Activated CD8-positive, alpha-beta memory T cell treated with anti-CD3 and anti-CD28 coated beads, Interleukin-2, amount 50 U/mL, for 24 hours (primary cell): ENCODE data around the gene FOXF2.
"Not testable (repeated sequence)": the region's sequence is repeated elsewhere in the genome, so short reads cannot be mapped to it uniquely, and the experiment has no call there.

Experiments
- DNase-seq: peaks from one replicate; pipeline ENCODE4 v3.0.0-alpha.2; 2020; ENCODE audit errors: extremely low read depth

Gene FOXF2

DNA sequence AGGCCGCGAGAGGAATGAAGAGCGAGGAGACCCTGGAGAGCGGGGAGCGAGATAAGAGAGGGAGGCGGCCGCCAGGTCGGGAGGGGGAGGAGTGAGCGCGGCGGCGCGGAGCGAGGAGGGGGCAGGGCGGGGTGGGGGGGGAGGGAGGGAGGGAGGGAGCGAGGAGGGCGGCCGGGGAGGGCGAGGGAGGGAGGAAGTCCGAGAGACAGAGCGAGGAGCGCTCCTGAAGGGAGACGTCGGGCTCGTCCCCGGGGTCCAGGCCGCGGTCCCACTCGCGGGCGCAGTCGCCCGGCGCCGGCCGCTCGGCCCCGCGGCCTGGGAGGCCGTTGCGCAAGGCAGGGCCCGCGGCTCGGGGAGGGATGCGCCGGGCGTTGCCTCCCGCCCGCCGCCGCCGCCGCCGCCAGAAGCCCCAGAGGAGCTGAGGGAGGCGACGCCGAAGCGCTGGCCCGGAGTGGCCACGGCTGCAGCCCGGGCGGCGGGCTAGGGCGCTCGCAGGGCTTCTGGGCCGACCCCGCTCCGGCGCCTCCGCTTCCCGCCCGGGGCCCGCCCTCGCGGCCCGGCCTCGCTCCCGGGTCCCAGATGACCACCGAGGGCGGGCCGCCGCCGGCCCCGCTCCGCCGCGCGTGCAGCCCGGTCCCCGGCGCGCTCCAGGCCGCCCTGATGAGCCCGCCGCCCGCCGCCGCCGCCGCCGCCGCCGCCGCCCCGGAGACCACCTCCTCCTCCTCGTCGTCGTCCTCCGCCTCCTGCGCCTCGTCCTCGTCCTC is at the start of gene FOXF2:
FOXF2 (plus strand) TSS at position 208 of the 764 bp plus-strand sequence; CDS start at position 580, 372 bp downstream.
- no peak for DNase-seq

DNA sequence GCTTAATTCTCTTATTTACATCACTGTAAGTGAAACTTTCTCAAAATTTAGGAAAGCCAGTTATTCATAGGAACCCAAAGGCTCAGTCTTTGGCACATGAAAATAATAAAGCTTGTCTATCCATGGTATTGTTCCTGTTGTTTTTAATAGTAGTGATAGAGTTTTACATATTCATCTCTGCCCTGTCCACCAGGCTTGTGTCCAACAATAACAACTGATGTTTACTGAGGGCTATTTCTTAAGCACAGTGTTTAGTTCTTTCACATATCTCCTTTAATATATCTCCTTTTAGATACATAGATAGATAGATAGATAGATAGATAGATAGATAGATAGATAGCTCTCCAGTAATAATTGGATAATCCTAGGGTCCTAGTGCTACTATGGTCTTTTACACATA is 43.3 kb upstream of the FOXF2 start:
- no peak for DNase-seq

DNA sequence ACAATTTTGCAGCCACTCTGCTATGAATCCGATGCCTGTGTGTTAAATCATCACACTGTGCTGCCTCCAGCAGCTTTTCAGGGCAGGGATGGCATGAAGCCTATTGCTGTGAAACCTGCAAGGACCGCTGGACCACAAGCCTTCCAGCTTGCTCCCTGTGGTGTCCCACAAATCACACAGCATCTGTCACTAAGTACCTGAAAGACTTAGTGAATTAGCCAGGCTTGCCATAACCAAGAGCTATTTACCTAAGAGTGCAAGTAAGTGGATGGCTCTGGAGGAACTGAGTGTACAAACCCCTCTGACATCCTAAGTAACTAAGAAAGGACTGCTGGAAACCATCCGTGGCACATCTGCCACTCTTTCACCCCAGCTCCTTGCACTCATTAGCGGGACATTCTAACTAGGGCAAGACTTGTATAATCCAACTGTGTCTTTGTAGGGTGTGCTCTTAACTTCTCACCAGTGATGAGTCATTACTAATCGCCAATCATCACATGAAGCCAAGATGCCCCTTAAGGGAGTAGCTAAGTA is 42.8 kb upstream of the FOXF2 start:
- no peak for DNase-seq

DNA sequence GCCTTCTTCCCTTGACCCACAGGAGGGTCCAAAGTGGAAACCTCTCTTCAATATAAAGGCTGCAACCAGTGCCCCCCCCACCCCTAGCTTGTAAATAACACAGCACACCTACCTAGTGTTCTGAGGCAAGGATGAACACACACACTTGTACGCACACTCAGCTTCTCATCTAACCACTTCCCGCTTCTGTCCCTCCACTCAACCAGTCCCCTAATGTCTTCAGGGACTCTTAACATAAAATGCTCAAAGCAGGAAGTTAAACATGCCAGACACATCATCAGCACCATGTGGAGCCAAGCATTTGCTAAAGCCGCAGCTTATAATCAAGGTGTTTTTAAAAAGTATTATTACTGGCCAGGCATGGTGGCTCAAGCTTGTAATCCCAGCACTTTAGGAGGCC is 42.2 kb upstream of the FOXF2 start:
- DNase-seq: no peak

DNA sequence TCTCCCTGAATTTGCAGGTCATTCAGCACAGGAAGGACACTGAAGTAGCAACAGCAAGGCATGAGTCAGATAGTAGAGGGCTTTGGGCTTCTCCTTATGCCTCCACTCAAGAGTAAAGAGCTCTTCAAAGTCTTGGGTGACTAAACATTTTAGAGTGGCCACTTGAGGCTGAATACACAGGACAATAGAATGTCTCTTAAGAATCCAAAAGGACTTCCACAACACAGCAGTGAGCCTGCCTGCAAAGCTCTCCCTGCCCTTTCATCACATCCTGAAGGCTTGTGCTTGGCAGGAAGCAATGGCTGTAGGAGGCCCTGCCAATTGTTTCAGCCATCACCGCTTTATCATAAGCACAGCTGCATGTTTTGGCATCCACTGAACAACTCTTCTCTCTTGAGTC is 40.7 kb upstream of the FOXF2 start:
- DNase-seq: no peak

DNA sequence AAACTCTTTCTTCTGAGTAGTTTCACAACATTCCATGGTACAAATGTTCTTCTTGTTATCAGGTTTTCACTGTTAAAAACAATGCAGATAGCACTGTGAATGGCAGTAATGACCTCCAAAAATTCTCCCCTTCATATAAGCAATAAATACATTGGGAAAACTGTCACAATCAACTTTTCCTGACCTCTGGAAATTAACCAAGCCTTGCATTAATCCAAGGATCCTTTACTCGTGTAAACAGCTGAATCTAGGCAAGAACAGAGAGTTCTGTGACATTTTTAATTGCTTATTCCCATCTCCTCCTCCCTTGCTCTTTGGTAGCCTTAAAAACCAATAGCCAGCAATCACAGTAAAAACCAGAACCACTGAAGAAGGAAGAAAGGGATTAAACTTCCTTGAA is 39.7 kb upstream of the FOXF2 start:
- no peak for DNase-seq

DNA sequence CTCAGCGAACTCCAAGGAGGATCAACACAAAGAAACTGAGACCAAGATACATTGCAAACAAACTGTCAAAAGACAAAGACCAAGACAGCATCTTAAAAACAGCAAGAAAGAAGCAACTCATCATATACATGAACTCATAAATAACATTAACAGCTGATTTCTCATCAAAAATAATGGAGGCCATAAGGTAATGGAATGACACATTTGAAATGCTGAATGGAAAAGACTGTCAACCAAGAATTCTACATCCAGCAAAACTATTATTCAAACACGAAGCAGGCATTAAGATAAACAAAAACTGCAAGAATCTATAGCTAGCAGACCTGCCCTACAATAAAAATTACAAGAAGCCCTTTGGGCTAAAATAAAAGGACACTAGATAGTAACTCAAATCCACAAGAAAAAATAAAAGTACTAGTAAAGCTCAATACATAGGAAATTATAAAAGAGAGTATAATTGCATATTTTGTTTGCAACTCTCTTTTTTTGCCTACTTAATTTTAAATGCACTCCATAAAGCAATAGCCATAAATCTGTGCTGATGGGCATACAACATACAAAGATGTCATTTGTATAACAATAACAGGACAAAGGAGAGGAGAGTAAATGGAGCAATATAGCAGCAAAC is 37.9 kb upstream of the FOXF2 start:
- DNase-seq: no peak

DNA sequence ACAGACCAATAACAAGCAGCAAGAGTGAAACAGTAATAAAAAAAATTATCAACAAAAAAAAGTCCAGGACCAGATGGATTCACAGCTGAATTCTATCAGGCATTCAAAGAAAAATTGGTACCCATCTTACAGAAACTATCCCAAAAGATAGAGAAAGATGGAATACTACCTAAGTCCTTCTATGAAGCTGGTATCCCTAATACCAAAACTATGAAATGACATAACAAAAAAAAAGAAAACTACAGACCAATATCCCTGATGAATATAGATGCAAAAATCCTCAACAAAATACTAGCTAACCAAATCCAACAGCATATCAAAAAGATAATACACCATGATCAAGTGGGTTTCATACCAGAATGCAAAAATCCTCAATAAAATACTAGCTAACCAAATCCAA is 34.3 kb upstream of the FOXF2 start:
- DNase-seq: not testable (repeated sequence)

DNA sequence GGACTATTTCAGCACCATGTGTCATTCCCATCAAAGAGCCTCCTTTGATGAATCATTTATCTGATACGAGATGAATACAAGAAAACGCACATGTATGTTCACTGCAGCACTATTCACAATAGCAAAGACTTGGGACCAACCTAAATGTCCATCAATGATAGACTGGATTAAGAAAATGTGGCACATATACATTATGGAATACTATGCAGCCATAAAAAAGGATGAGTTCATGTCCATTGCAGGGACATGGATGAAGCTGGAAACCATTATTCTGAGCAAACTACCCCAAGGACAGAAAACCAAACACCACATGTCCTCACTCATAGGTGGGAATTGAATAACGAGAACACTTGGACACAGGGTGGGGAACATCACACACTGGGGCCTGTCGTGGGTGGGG is 27.7 kb upstream of the FOXF2 start:
- DNase-seq: not testable (repeated sequence)

DNA sequence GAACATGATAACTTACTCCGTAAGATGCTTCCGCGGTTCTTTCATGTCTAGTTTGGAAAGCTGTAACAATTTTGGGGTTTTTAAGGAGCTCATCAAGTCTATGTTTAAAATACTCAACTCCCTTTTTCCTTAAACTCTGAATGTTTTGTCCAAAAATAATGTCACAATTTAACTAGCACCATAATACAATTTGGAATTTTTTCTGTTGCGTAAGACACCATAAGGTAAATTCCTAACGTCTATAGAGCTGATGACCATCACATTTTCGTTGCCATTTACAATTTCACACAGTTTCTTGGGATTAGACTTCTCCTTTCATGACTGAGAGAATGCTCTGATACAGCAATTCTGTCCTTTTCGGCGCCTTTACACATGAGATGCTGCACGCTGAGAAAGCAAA is 26.7 kb upstream of the FOXF2 start:
- DNase-seq: no peak

DNA sequence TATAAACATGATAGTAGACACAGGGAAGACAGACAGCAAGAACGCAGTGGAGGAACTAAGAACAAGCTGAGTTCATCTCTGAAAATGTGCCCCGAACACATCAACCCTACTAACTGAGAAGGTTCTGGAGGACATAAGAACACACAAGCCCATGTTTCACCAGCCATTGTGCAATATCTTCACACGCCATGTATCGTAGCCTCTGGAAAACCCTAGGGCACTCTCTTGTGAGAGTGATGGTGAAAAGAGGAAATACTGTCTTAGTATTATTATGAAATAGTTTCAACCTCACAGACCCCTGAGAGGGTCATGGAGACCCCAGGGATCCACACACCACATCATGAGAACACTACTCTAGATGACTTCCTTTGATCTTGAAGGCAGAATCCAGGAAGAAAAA is 26.1 kb upstream of the FOXF2 start:
- no peak for DNase-seq

DNA sequence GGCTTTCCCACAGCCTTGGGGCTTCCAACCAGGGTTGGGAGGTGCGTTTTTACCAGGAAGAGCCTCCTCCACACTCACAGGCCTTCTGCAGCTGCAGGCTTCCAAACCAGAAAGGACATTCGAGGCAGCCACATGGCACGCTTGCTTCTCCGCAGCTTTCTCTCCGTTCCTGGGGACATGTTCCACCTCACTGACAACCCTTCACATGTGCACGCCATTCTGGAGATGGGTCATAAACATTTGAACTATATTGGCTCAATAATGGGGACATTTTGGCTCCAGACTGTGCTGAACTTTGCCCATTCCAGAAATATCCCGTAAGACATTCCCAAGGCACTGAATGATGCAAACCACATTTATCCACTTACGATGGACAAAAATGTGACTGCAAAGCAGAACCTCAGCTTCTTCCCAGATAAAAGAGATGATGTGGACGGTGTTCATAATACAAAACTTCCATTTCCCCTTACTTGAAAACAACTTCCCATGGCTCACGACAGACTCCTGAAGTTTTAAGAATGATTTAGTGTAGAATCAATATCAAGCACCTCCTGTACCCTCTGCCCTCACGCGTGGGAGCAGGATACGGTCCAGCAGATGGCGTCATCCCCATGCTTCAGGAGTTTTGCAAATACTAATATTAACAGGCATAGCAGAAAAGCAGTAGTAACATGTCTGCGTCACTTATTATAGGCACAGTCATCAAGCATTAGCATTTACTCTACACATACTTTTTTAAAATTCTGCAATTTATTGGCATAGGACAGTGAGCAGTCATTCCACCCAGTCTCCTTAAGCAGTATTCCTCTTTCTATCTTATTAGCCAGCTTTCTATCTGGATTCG is 25.4 kb upstream of the FOXF2 start:
- DNase-seq: no peak

DNA sequence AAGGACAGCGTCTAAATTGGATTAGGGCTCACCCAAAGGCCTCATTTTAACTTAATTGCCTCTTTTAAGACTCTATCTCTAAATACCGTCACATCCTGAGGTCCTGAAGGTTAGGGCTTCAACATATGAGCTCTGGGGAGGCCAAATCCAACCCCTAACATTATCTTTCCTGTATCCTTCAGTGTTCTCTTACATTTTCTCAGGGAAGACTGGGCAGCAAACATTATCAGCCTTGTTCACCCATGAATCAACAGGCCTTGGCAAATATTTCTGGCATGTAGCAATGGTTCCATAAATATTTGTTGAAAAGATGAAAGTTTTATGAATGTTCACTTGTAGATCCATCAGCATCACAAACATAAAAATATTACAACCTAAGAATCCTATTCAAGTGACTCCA is 24.6 kb upstream of the FOXF2 start:
- no peak for DNase-seq

DNA sequence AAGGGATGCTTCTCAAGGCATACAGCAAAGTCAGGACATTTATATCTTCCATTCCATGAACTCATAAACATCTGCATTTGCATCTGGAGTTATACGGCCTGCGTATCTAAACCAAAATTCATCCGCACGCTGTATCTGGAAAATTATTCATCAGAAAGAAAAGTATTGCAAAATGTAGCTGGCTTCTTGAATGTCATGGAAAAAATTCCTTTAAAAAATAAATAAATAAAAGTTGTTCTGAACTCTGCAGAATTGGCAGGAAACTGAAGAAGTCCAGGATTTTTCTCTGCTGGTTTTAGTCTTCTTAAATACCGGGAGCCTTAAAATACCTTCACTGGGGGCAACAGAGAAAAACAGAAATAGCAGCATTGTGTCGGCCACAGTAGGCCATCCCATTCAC is 23.7 kb upstream of the FOXF2 start:
- no peak for DNase-seq

DNA sequence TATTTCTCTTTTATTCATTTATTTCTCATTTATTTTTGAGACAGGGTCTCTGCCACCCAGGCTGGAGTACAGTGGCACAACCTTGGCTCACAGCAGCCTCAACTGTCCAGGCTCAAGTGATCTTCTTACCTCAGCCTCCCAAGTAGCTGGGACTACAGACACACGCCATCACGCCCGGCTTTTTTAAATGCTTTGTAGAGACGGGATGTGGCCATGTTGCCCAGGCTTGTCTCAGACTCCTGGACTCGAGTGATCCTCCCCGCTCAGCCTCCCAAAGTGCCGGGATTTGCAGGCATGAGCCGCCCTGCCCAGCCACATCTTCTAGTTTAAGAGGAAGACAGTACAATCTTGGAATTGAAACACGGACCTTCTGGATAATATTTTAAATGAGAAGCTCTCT is 21.6 kb upstream of the FOXF2 start:
- no peak for DNase-seq

DNA sequence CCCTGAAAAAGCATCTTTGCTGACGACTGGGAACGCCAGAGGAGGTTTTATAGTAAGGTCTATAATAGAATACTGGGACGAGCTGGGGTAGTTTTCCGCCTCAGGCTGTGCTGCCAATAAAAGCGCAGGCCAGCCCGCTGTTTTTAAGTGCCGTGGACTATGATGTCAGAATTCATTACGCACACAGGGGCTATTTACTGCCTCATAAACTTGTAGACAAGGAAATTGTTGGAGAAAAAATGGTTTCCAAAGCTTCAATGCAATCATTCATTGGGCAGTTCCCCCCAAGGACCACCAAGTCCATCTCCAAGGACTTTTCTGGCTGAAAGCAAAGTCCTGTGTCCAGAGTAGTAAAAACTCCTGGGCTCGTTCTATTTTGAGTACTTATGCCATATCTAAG is 20.4 kb upstream of the FOXF2 start:
- no peak for DNase-seq

DNA sequence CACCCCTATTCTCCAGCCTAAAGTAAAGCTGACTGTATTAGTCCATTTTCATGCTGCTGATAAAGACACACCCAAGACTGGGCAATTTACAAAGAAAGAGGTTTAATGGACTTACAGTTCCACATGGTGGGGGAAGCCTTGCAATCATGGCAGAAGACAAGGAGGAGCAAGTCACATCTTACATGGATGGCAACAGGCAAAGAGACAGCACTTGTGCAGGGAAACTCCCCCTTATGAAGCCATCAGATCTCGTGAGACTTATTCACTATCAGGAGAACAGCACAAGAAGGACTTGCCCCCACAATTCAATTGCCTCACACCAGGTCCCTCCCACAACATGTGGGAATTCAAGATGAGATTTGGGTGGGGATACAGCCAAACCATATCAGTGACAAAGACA is 19.7 kb upstream of the FOXF2 start:
- DNase-seq: not testable (repeated sequence)

DNA sequence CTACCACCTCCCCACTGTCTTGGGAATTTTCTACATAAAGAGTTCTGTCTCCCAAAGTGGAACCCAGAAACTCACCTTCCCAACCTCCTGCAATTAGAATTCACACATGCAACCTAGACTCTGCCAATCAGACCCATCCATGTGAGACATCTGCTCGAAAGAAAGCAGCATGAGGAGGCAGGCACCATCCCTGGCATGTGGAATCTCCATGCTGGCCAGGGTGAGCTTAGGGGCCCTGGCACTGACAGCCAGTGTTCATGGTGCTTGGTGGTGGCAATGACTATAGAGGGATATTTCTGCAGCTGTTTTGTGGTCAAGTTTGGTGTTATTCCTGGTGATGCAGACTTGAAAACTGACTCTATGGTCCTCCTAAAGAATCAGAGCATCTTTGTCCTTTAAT is 17.4 kb upstream of the FOXF2 start:
- DNase-seq: no peak

DNA sequence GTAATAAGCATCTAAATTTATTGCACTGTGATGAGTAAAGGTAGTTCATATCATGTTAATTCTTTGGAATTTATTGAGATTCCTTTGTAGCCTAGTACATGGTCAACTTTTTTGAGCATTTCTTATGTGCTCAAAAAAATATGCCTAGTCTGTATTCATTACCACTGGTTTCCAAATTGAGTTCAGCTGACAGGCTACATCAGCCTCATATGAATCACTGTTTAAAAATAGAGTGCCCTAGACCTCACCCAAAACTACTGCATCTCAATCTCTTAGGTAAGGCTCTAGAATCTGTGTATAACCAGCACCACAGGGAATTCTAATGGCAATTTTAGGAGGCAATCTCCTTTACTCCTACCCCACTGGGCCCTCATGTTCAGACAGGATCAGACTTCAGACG is 16.7 kb upstream of the FOXF2 start:
- no peak for DNase-seq

DNA sequence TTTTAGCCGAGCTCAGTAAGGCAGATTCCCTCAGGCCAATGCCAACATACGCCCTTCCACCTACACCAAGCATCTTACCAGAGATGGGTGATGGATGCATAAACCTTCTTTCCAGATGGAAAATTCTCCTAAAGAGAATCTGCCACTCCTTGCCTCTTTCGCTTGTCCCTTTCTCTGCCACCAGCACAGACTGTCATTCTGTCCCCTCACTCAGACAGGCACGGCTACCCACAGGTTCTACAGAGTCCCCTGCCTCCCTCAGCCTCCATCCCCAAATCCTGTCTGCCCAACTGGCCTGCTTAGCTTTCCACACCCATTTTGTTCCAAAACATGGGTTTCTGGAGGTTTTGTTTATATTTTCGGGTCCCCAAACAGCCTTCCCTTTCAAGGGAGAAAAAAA is 12.7 kb upstream of the FOXF2 start:
- DNase-seq: no peak

DNA sequence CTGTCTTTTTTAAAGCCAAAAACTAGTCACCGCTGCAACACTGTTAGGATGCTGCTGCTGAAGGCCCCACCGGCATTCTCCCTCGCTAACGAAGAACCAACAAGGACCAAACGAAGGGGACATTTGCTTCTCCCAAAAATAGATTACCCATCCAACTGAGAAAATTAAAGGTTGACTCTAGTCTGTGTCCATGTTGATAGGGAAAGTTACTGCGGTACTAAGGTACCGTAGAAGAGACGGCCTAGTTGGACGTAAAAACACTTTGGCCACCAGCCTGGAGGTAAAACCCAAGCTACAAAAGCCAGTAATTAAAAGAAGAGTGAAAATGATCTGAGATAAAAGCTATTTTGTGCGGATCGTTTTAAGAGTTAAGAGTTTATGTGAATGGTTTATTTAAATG is 11.8 kb upstream of the FOXF2 start:
- no peak for DNase-seq
